ENCODE measurements around the gene GAS6.
A peak's percentile ranks its signal among the peaks of the same experiment; 100 is the strongest.

Gene GAS6

GRCh38 chr13:113816946-113817859, 46.7 kb downstream of the GAS6 start (continued):
- TF ChIP-seq PRDM2 (tag by site-specific recombination; IDR thresholded peaks at IDR 0.05; ENCODE audit: borderline replicate concordance) (no peak), GLIS2 (tag by site-specific recombination; IDR thresholded peaks at IDR 0.05) (peak; percentile 11; the same call in 1 of the 2 replicates), ZFHX2 (tag by site-specific recombination; conservative IDR thresholded peaks at IDR 0.05) (no peak; the same call in 1 of the 2 replicates), ZNF600 (tag by site-specific recombination; IDR thresholded peaks at IDR 0.05) (peak; percentile 64; the same call in 1 of the 2 replicates), GLI2 (tag by site-specific recombination; IDR thresholded peaks at IDR 0.05; ENCODE audit: borderline replicate concordance, low read depth) (no peak), ZNF133 (tag by site-specific recombination; IDR thresholded peaks at IDR 0.05) (no peak), ZSCAN30 (tag by site-specific recombination; IDR thresholded peaks at IDR 0.05) (peak; percentile 49; the same call in 1 of the 2 replicates), ZNF623 (tag by site-specific recombination; IDR thresholded peaks at IDR 0.05) (no peak), PRDM4 (tag by site-specific recombination; IDR thresholded peaks at IDR 0.05) (no peak), ZNF473 (tag by site-specific recombination; IDR thresholded peaks at IDR 0.05) (no peak), ZNF792 (tag by site-specific recombination; IDR thresholded peaks at IDR 0.05) (no peak), SP2 (tag by site-specific recombination; IDR thresholded peaks at IDR 0.05) (0 out of 2 replicates have a peak, but pooled peaks have one; percentile 27), BCL11B (tag by site-specific recombination; IDR thresholded peaks at IDR 0.05; ENCODE audit: low read depth) (no peak), KLF17 (tag by site-specific recombination; IDR thresholded peaks at IDR 0.05) (peak; percentile 78), KLF7 (tag by site-specific recombination; IDR thresholded peaks at IDR 0.05; ENCODE audit: borderline replicate concordance) (no peak), ZNF16 (tag by site-specific recombination; IDR thresholded peaks at IDR 0.05; ENCODE audit: low read depth) (no peak), IKZF3 (tag by site-specific recombination; IDR thresholded peaks at IDR 0.05) (no peak), ZNF426 (tag by site-specific recombination; IDR thresholded peaks at IDR 0.05) (no peak), KLF9 (tag by site-specific recombination; IDR thresholded peaks at IDR 0.05; ENCODE audit: low read depth) (peak; percentile 46; the same call in 1 of the 2 replicates), PATZ1 (tag by site-specific recombination; IDR thresholded peaks at IDR 0.05) (no peak), KLF10 (tag by site-specific recombination; IDR thresholded peaks at IDR 0.05) (0 out of 2 replicates have a peak, but pooled peaks have one; percentile 18), ZNF248 (tag by site-specific recombination; IDR thresholded peaks at IDR 0.05) (no peak), GFI1B (tag by site-specific recombination; IDR thresholded peaks at IDR 0.05) (no peak), ZEB2 (tag by site-specific recombination; IDR thresholded peaks at IDR 0.05) (peak; percentile 80)
- TF ChIP-seq, protein P1, sequence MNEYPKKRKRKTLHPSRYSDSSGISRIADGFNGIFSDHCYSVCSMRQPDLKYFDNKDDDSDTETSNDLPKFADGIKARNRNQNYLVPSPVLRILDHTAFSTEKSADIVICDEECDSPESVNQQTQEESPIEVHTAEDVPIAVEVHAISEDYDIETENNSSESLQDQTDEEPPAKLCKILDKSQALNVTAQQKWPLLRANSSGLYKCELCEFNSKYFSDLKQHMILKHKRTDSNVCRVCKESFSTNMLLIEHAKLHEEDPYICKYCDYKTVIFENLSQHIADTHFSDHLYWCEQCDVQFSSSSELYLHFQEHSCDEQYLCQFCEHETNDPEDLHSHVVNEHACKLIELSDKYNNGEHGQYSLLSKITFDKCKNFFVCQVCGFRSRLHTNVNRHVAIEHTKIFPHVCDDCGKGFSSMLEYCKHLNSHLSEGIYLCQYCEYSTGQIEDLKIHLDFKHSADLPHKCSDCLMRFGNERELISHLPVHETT (tag by site-specific recombination; IDR thresholded peaks at IDR 0.05), result peak; percentile 42; the same call in 1 of the 2 replicates

Measured in HEK293 (cell line).